LHCN-M2 (cell line): ENCODE data around the gene SPATA25. TPM values are rescaled to one million over a fixed set of nuclear protein-coding genes. Genes with fewer than 3 reads are reported as not detected.

Source experiments
- DNase-seq: peaks from one replicate; pipeline ENCODE4 v3.0.0-alpha.2; 2012; ENCODE audit warnings: low read depth
- total RNA-seq: library from RNA; depleted of rRNA; stranded (reverse); fragments of >200 nt; gene quantifications from 2 replicates; pipeline ENCODE4 v1.2.3, GENCODE V29; 2014

Gene SPATA25
- total RNA-seq, 1 experiment from 2014 or later = 0.69 TPM

DNA sequence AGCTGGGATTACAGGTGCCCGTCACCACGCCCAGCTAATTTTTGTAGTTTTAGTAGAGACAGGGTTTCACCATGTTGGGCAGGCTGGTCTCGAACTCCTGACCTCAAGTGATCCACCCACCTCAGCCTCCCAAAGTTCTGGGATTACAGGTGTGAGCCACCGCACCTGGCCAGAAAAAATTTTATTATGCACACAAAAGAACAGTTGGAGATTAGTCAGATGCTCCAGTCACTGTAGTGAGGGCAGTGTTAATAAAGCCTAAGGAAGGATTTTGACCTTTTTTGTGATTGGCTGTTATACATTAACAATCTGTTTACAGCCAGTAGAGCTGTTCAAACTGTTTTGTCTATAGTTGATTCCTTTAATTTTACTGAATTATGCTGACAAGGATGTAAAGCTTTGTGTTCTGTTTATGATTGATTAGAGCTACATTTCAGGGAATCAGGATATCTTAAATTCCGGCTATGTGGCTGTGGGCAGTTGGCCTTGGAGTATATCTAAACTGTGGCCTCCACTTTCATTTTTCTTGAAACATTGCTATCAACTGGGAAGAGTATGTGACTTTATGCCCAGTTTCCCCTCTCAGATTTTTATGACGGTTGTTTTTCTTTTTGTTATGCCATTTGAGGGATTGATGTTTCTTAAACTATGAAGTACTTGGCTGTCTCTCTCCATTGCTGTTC lies 20.1 kb downstream of the SPATA25 start:
- DNase-seq = no peak

DNA sequence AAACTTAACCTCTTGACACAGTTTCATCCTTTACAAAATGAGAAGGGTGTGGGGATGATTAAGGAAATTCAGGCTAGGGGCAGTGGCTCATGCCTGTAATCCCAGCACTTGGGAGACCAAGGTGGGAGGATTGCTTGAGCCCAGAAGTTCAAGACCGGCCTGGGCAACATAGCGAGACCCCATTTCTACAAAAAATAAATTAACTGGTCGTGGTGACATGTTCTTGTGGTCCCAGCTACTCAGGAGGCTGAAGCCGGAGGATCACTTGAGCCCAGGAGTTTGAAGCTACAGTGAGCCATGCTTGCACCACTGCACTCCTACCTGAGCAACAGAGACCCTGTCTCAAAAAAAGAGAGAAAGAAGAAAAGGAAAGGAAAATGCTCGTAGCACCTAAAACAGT lies 21.0 kb downstream of the SPATA25 start:
- no peak for DNase-seq

DNA sequence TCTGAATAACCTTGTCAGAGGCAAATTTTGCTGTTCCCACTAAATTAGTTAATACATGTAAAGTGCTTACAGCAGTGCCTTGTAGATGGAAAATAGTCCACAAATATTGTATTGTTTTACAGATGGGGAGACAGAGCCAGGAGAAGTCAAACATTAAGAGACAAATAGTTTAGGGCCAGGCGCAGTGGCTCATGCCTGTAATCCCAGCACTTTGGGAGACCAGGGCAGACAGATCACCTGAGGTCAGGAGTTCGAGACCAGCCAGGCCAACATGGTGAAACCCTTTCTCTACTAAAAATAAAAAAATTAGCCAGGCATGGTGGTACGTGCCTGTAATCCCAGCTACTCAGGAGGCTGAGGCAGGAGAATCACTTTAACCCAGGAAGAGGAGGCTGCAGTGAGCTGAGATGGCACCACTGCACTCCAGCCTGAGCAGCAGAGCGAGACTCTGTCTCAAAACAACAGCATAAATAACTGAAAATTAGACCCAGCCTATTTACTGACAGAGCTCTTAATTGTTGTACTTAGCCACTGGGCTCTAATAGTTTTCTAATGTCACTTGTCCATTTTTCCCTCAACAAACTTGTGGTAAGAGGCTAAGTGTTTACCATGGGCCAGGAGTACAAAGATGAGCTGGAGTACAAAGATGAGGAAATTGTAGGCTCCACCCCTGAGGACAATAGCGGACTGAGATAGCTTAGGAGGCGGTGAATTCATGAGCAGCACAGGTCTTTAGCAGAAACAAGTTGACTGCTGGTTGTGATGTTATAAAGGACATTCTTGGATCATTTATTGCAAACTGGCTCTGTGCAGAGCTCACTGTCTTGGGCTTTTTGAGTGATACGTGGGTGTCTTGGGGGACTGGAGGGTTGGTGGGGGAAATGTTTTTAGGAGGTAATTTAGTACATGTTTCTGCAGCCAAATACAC lies 23.6 kb downstream of the SPATA25 start:
- DNase-seq = no peak

DNA sequence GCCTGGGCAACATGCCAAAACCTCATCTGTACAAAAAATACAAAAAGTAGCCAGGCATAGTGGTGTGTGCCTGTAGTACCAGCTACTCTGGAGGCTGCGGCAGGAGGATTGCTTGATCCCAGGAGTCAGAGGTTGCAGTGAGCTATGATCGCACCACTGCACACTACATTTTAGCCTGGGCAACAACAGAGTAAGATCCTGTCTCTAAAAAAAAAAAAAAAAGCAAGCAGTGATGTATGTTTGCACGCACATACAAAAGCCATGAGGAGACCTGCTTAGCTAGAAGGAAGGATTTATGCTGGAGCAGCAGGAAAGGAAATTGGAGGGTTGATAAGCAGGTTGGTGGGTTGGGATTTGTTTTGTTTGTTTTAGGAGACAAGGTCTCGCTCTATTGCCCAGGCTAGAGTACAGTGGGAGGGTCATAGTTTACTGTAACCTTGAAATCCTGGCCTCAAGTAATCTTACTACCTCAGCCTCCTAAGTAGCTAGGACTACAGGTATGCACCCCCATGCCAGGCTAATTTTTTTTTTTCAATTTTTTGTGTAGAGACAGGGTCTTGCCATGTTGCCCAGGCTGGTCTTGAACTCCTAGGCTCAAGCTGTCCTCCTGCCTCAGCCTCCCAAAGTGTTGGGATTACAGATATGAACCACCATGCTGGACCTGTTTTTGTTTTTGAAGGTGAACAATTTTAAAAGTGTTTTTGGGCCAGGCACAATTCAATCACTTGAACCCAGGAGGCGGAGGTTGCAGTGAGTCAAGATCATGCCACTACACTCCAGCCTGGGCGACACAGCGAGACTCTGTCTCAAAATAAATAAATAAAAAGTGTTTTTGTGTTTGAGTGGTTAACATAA lies 26.0 kb downstream of the SPATA25 start:
- no peak for DNase-seq

DNA sequence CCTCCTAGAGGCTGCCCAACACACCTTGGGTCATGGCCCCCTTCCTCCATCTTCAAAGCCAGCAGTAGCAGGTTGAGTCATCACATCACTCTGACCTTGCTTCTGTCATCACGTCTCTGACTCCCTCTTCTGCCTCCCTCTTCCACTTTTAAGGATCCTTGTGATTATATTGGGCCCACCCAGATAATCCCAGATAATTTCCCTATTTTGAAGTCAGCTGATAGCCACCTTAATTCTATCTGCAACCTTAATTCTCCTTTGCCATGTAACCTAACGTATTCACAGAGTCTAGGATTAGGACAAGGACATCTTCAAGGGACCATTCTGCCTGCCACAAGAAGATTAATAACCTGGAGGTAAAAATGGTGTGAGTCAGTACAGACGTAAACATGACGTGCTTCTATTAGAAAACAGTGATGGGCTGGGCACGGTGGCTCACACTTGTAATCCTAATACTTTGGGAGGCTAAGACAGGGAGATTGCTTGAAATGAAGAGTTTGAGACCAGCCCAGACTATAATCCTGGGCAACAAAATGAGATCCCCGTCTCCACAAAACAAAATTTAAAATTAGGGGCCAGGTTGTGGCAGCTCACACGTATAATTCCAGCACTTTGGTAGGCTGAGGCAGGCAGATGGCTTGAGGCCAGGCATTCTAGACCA lies 26.7 kb downstream of the SPATA25 start:
- no peak for DNase-seq

DNA sequence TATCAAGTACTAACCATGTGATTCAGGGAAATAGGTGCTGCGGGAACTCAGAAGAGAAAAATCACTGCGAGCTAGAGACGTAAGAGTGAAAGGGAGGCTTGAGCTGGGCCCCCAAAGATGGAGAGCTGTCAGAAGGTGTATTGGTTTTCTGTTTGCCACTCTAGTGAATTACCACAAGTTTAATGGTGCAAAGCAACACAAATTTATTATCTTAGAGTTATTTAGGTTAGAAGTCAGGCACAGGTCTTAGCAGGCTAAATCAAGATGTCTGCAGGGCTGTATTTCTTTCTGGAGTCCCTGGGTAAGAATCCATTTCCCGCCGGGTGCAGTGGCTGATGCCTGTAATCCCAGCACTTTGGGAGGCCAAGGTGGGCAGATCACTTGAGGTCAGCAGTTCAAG lies 27.5 kb downstream of the SPATA25 start:
- DNase-seq = no peak

DNA sequence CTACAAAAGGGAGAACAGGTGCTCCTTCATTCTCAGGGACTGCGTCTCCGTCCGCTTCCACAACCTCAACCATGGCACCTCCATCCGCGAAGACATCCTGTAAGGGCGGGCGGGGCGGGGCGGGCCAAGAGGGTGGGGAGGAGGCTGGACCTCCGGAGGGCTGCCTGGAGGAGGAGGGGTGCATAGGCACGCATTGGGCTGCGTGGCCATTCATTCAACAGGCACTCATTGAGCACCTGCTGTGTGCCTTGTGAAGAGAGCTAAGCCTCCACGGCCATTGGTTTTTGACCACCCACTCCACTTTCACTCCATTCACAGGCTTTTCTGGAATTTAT lies 29.6 kb downstream of the SPATA25 start:
- DNase-seq = no peak

DNA sequence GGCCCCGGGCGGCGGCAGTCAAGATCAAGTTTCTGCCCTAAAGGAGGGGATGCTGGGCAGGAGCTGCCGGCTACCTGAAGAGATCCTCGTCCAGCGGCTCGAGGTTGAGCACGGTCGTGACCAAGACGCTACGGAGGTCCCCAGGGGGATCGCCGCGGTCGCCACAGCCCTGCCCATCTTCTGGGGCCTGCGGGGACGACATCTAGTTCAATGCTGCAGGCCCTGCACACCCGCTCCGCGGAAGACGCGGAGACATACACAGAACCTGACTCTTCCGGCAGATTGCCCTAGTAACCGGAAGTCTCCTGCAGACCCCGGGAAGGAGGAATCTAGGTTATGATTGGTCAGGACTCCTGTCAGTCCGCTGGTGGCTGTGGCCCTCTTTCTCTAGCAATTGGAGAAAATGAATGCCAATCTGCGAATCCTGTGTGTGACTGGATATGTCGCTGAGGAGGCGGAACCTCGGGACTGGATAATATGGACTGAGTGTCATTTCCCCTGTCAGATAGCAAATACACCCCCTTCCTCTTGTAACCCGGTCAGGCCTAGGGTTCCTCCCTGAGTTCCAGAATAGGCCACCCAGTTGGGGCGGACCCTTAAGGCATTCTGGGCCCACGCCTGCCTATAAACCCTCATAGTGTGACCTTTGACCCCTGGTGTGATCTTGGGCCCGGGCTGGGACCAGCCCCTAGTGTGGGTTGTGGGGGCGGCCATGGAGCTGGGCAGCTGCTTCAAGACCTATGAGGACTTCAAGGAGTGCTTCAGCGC lies 30.1 kb downstream of the SPATA25 start, which contains the start of the genes ACOT8 and ZSWIM3:
TSS of gene ACOT8 (minus strand) at position 279 of the 768 bp plus-strand sequence. CDS start at position 202, 77 bp downstream.
TSS of gene ZSWIM3 (plus strand) at position 501 of the 768 bp plus-strand sequence. CDS start at position 713, 212 bp downstream.
- DNase-seq = peak; percentile 100

DNA sequence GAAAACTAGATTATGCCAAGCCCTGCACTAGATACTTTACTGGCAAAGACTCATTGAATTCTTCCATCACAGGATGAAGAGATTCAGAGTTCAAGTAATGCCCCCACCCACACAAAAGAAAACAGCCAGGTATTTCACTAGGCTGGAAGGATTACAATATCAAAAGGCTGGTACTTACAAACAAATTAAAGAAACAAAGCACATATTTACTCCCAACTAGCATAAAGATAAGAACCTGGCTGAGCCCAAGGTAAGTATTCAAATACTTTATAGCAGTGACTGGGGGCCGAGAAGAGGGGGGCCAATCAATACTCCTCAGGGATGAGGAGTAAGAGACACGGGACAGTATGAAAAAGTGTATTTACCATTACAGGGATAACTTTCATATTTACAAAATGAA lies 33.9 kb downstream of the SPATA25 start:
- no peak for DNase-seq

DNA sequence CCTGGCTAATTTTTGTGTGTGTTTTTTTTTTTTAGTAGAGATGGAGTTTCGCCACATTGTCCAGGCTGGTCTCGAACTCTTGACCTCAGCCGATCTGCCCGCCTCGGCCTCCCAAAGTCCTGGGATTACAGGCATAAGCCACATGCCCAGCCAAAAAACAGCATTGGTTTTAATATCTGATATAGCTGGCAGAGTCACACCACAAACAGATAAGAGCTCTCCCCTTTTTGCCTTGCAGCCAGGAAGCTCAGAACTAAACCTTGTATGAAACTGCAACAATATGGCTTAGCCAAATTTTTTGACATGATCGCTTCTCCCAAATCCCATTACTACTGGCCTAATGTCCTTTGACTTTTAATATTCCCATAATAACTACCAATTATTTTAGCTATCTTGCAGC lies 35.1 kb downstream of the SPATA25 start:
- no peak for DNase-seq

DNA sequence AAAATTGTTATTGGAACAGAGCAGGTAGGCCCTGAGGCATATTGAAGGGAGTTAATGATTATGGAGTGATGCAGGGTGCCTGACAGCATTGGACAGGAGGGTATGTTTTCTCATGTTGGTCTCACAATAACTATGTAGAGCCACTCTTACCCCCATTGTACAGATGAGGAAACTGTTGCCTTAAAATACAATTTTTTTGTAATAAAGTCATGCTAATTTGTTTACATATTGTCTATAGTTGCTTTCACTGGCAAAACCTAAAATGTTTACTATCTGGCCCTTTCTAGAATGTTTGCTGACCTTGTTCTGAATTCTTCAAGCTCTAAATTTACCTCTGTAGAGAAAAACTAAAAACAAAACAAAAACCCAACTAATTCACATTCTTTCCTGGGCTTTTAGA lies 35.9 kb downstream of the SPATA25 start:
- no peak for DNase-seq

DNA sequence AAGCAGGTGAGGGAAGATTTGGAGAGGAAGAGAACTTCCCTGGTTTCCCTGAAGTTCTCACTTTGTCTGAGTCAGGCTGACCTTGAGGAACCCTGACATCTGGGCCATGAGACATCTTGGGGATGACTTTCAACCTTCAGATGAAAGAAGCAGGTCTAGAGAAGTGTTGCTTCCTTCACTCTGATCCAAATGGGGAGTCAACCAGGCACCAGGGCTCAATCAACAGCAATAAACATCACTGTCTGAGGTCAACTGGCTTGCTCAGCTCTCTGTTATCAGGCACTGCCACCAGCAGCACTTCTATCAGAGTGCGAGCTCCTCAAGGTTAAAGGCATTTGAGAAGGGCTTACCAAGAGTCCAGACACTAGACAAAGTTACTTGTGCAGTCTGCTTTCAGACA lies 36.5 kb downstream of the SPATA25 start:
- DNase-seq = no peak

DNA sequence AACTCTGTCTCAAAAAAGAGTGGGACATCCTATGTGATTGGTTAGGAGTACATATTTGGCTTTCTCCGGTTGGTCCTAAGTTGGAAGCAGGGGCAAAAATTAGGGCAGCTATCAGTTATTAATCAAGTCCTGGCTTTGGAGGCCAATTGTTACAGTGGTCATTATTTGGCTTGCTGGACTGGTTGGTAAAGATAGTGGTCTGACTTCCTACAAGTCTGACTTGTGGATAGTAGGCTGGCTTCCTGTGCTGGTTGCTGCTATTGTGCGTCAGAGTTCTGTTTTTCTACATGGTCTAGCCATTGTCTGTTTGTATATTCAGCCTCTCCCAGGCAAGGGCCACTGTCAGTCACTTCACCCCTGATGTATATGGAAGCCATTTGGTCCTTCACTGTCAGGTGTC lies 37.2 kb downstream of the SPATA25 start:
- no peak for DNase-seq

DNA sequence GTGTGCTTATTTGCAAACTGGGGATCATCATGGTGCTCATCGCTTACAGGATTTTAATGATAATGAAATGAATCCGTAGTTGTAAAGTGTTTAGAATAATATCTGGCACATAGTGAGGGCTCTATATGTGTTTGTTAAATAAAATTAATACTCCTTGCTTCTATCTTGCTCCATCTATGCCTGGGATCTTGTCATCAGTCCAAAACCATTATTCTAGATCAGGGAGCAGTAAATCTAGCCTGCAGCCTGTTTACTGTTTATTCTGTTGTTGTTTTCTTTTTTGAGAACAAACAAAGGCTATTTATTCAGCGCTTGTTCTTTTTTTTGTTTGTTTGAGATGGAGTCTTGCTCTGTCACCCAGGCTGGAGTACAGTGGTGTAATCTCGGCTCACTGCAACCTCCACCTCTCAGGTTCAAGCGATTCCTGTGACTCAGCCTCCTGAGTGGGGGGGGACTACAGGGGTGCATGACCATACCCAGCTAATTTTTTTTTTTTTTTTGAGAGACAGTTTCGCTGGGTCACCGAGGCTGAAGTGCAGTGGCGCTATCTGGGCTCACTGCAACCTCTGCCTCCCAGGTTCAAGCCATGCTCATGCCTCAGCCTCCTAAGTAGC lies 38.3 kb downstream of the SPATA25 start:
- no peak for DNase-seq

DNA sequence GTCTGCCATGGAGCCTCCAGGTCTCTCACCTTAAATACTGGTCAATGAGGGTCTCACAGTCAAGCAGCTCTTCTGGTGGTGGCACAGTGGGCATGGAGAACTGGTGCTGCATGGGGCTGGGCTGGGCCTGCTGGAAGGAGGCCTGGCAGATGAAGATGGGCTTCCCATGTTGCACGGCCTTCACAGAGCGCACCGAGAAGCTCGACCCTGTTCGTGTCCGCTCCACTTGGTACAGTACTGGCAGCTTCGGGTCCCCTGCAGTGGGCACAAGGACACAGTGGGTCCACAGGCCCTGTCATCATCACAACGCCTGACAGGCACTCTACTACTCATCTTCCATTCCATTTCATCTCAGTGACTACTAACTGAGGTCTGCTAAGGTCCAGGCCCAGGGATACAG lies 39.0 kb downstream of the SPATA25 start:
- DNase-seq = no peak

DNA sequence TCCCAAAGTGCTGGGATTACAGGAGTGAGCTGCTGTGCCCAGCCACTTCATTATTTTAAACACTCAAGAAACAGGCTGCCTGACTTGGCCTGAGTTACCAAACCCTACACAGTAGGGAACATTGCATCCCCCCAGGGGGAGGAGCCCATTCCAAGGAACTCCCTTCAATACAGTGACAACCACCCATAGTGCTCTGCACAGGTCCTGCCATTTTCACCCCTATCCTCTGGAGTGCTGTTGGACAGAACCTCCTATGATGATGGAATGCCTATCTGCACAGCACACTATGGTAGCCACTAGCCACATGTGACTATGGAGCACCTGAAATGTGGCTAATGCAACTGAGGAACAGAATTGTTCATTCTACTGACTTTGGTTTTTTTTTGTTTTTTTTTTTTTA lies 42.0 kb downstream of the SPATA25 start:
- DNase-seq = no peak

DNA sequence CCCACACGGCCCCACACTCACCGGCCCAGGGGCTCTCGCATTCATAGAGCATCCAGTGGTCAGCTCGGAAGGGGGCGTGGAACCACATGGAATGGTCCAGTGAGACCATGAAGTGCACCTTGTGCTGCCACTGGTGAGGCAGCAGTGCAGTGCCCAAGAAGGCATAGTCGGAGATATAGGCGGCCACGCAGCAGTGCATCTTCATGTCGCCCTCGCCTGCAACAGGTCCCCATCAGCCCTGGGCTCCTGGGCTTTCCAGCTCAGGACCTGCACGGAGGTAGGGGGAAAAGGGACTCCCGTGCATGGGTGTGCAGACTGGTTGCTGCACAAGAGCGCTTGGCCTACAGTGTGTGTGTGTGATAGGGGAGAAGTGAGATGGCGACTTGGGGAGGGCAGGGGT lies 43.9 kb downstream of the SPATA25 start:
- no peak for DNase-seq

DNA sequence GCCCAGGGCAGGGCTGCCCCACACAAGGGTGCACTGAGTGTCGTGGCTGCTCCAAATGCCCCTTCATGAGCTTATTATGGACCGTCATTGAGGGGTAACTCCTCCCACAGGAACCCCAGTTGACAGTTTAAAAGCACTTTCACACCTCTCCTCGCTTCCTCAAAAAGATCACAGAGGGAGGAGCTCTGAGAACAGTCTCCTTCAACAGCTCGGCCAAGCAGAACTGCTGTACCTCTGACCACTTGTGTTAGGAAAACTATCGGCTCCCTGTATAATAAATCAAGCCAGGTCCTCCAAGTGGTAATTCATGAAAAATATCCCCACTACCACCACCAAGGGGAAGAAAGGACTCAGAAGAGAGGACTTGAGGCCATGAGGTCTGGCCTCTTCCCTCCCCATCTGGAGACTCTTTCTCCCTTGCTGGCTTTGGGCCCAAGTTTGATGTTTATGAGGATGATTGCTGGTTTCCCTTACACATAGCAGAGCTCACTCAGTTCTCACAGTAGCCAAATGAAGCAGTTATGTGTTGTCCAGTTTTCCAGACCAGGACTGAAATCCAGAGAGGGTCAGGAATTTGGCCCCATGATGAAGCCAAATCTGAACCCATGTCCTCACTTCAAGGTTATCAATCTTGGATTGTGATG lies 45.1 kb downstream of the SPATA25 start:
- DNase-seq = no peak

DNA sequence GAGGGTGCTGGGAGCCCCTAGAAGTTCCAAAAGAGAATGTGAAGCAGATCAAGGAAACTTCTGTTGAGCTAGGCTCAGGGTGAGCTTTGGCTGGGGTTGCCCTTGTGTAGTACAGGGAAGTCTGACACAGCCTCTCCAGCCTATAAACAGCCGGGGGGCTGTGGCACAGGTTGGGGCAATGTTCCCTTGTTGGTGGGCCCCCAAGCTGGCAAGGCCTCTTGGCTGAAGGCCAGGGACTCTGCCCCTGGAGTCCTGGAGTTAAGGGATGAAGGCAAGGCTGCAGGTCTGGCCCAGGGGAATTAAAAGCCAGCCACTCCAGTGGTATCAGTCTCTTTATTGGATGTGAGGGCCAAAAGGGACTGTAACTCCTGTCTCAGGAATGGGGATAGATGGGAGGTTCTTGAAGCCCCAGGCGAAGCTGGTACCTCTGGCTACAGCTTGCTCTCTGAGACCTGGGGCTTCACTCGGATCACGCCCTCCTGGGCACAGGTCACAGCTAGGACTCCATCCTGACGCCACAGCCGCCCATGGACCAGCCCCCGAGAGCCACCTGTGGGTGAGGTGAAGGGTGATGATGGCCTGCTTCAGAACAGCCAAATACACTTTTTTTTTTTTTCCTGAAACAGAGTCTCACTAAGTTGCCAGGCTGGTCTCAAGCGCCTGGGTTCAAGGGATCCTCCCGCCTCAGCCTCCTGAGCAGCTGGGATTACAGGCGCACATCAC lies 45.9 kb downstream of the SPATA25 start:
- DNase-seq = no peak
